Liver (tissue), 9 donors: ENCODE measurements around the gene ZNF835. TPM values are rescaled to one million over a fixed set of nuclear protein-coding genes. Genes with fewer than 3 reads are reported as not detected.

ENCODE experiments used
- DNase-seq: peaks from one replicate; pipeline ENCODE4 v3.0.0-alpha.2; 2017; ENCODE audit warnings: low spot score
- H3K27ac ChIP-seq, 2 donors: one replicate each; pipeline ENCODE4 v1.7.0; 2013; ENCODE audit warnings: inconsistent platforms in 2 of 2, low read length in 2 of 2, control low read depth in 1 of 2, low read depth in 1 of 2, mild to moderate bottlenecking in 1 of 2
- H3K27me3 ChIP-seq, 4 donors: one replicate each; pipeline versions ENCODE4 v1.6.1 to v1.7.0; 2013; ENCODE audit warnings: low read length in 3 of 4, inconsistent platforms in 1 of 4, mild to moderate bottlenecking in 1 of 4, moderate library complexity in 1 of 4; ENCODE audit not compliant: control insufficient read depth in 4 of 4, insufficient read depth in 4 of 4
- H3K36me3 ChIP-seq, 4 donors: one replicate each; pipeline versions ENCODE4 v1.6.1 to v1.7.0; 2013; ENCODE audit warnings: low read length in 3 of 4, mild to moderate bottlenecking in 3 of 4, low read depth in 1 of 4, moderate library complexity in 1 of 4; ENCODE audit not compliant: control insufficient read depth in 4 of 4, insufficient read depth in 3 of 4
- H3K4me1 ChIP-seq, 4 donors: one replicate each; pipeline versions ENCODE4 v1.6.1 to v1.7.0; 2013; ENCODE audit warnings: low read length in 3 of 4, mild to moderate bottlenecking in 3 of 4, moderate library complexity in 1 of 4; ENCODE audit not compliant: control insufficient read depth in 4 of 4, insufficient read depth in 4 of 4
- H3K4me3 ChIP-seq, 3 donors: one replicate each; pipeline versions ENCODE4 v1.6.1 to v1.7.0; 2013; ENCODE audit warnings: low read length in 3 of 3, control low read depth in 1 of 3, low read depth in 1 of 3, mild to moderate bottlenecking in 1 of 3
- H3K9ac ChIP-seq, 2 donors: one replicate each; pipeline ENCODE4 v1.7.0; 2013; ENCODE audit warnings: low read length in 2 of 2, mild to moderate bottlenecking in 2 of 2, moderate library complexity in 2 of 2, control low read depth in 1 of 2, low read depth in 1 of 2
- H3K9me3 ChIP-seq, 4 donors: one replicate each; pipeline versions ENCODE4 v1.6.1 to v1.7.0; 2013; ENCODE audit warnings: low read length in 3 of 4; ENCODE audit not compliant: control insufficient read depth in 4 of 4
- FOXA1 ChIP-seq: IDR thresholded peaks from 2 replicates; pipeline ENCODE4 v1.6.1; 2016; ENCODE audit warnings: antibody characterized with exemption
- JUND ChIP-seq, 2 donors: IDR thresholded peaks; 2 replicates each; pipeline ENCODE4 v1.6.1; 2016; ENCODE audit warnings: antibody characterized with exemption in 2 of 2
- NR2F2 ChIP-seq: IDR thresholded peaks from 2 replicates; pipeline ENCODE4 v1.6.1; 2016; ENCODE audit warnings: antibody characterized with exemption
- WGBS: extraction: QIAGEN DNeasy Blood & Tissue Kit; methylation state at CpG from one replicate; pipeline ENCODE4 v1.1.7; 2013; 5-methylcytosine and 5-hydroxymethylcytosine counted together
- polyA plus RNA-seq, 2 donors: library from polyadenylated mRNA; stranded (reverse) in 1 of 2; unstranded in 1 of 2; fragments of 200-250 nt in 1 of 2; fragments of >200 nt in 1 of 2; fragmentation: Nextera tagmentation in 1 of 2; extraction: Ambion mirVana in 1 of 2; gene quantifications; one replicate each; pipeline versions ENCODE4 v1.2.1 to v1.2.3, GENCODE V29; 2013 to 2015
- total RNA-seq, 2 donors: library from RNA; depleted of rRNA; stranded (reverse); fragments of >200 nt; gene quantifications; one replicate each; pipeline ENCODE4 v1.2.3, GENCODE V29; 2014
- TF ChIP-seq, protein P1 (sequence below): fragments of 150-350 bp; IDR thresholded peaks from 2 replicates; pipeline ENCODE4 v1.5.1; 2017; ENCODE audit warnings: improper control_type of control experiment, low read depth, low read length; ENCODE audit not compliant: missing input control
- TF ChIP-seq, protein P2 (sequence below): IDR thresholded peaks from 2 replicates; pipeline ENCODE4 v1.6.1; 2016; ENCODE audit warnings: antibody characterized with exemption
- TF ChIP-seq, protein P3 (sequence below): IDR thresholded peaks from 2 replicates; pipeline ENCODE4 v1.6.1; 2016; ENCODE audit warnings: antibody characterized with exemption, mild to moderate bottlenecking
- donor health status: healthy.
- donor health status: healthy.
- donor health status: healthy.
- donor health status: healthy.
- donor health status: healthy.

Gene ZNF835
- total and polyA plus RNA-seq, 4 donors, result 0.19 to 2.3 (median 0.76) TPM

DNA sequence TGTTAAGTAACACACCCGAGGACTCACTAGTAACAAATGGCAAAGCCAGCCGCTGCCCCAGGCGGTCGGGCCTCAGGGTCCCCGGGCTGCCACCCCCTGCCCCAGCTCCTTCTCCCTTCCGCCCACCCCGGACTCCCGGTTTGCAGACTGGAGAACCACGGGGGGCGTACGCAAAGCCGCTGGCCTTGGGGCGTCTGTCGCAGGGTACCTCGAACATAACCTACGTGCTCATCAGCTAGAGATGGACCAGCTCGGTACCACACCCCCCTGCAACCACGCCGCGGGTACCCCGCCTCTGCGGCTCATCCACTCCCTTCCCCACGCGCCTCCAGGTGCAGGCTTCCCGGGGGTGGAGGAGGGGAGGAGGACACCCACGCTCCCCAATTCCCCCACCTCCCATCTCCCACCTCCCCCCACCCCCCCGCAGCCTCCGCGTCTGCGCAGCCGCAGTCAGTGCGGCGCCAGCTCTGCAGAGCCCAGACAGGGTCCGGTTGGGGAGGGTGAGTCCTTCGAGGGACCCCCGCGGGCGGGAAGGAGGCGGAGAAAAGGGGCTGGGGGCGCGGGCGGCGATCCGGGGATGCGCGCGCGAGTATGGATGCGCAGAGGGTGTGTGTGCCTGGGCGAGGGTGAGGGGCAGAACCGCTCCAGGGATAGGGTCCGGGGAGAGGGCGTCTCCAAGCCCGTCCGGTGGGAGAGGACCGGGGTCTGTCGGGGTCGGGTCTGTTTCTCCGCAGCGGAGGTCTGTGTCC, 28.7 kb downstream of the ZNF835 start, which contains the start of gene SMIM17 (continued):
- TF ChIP-seq, protein P1, sequence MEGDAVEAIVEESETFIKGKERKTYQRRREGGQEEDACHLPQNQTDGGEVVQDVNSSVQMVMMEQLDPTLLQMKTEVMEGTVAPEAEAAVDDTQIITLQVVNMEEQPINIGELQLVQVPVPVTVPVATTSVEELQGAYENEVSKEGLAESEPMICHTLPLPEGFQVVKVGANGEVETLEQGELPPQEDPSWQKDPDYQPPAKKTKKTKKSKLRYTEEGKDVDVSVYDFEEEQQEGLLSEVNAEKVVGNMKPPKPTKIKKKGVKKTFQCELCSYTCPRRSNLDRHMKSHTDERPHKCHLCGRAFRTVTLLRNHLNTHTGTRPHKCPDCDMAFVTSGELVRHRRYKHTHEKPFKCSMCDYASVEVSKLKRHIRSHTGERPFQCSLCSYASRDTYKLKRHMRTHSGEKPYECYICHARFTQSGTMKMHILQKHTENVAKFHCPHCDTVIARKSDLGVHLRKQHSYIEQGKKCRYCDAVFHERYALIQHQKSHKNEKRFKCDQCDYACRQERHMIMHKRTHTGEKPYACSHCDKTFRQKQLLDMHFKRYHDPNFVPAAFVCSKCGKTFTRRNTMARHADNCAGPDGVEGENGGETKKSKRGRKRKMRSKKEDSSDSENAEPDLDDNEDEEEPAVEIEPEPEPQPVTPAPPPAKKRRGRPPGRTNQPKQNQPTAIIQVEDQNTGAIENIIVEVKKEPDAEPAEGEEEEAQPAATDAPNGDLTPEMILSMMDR, result no peak
- TF ChIP-seq JUND (IDR thresholded peaks at IDR 0.05) (no peak), NR2F2 (no peak)
- TF ChIP-seq, protein P2, sequence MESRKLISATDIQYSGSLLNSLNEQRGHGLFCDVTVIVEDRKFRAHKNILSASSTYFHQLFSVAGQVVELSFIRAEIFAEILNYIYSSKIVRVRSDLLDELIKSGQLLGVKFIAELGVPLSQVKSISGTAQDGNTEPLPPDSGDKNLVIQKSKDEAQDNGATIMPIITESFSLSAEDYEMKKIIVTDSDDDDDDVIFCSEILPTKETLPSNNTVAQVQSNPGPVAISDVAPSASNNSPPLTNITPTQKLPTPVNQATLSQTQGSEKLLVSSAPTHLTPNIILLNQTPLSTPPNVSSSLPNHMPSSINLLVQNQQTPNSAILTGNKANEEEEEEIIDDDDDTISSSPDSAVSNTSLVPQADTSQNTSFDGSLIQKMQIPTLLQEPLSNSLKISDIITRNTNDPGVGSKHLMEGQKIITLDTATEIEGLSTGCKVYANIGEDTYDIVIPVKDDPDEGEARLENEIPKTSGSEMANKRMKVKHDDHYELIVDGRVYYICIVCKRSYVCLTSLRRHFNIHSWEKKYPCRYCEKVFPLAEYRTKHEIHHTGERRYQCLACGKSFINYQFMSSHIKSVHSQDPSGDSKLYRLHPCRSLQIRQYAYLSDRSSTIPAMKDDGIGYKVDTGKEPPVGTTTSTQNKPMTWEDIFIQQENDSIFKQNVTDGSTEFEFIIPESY, result no peak

DNA sequence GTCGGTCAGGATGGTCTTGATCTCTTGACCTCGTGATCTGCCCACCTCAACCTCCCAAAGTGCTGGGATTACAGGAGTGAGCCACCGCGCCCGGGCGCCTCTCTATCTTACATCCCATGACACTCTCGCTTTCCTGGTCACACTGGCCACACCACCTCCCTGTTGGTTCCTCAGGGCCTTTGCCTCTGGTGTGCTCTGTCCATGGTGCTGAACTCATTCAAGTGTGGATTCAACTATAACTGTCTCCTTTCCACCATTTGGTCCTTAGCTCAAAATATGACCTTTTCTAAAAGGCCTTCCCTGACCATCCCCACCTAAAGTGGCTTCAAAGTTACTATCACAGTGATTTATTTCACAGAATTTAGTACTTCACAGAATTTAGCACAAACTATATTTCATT, 32.3 kb downstream of the ZNF835 start:
- Histone ChIP-seq H3K4me1 (no peaks in the 10 kb centered on the region), H3K9ac (no peak overlapping the region), H3K36me3 (no peaks in the 10 kb centered on the region), H3K27me3 (peaks cover 0 to 9% (median under 1%) of the 10 kb centered on the region in 4 donors), H3K4me3 (peak overlapping the region in 1 of 3 donors; percentile 5), H3K27ac (no peak overlapping the region), H3K9me3 (peaks cover 14 to 37% (median 26%) of the 10 kb centered on the region in 4 donors)
- WGBS, result 40% methylated on average over 7 of the region's 7 CpGs
- no peak for TF ChIP-seq FOXA1
- TF ChIP-seq, protein P3, sequence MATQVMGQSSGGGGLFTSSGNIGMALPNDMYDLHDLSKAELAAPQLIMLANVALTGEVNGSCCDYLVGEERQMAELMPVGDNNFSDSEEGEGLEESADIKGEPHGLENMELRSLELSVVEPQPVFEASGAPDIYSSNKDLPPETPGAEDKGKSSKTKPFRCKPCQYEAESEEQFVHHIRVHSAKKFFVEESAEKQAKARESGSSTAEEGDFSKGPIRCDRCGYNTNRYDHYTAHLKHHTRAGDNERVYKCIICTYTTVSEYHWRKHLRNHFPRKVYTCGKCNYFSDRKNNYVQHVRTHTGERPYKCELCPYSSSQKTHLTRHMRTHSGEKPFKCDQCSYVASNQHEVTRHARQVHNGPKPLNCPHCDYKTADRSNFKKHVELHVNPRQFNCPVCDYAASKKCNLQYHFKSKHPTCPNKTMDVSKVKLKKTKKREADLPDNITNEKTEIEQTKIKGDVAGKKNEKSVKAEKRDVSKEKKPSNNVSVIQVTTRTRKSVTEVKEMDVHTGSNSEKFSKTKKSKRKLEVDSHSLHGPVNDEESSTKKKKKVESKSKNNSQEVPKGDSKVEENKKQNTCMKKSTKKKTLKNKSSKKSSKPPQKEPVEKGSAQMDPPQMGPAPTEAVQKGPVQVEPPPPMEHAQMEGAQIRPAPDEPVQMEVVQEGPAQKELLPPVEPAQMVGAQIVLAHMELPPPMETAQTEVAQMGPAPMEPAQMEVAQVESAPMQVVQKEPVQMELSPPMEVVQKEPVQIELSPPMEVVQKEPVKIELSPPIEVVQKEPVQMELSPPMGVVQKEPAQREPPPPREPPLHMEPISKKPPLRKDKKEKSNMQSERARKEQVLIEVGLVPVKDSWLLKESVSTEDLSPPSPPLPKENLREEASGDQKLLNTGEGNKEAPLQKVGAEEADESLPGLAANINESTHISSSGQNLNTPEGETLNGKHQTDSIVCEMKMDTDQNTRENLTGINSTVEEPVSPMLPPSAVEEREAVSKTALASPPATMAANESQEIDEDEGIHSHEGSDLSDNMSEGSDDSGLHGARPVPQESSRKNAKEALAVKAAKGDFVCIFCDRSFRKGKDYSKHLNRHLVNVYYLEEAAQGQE, result peak; percentile 98
- DNase-seq, result no peak

DNA sequence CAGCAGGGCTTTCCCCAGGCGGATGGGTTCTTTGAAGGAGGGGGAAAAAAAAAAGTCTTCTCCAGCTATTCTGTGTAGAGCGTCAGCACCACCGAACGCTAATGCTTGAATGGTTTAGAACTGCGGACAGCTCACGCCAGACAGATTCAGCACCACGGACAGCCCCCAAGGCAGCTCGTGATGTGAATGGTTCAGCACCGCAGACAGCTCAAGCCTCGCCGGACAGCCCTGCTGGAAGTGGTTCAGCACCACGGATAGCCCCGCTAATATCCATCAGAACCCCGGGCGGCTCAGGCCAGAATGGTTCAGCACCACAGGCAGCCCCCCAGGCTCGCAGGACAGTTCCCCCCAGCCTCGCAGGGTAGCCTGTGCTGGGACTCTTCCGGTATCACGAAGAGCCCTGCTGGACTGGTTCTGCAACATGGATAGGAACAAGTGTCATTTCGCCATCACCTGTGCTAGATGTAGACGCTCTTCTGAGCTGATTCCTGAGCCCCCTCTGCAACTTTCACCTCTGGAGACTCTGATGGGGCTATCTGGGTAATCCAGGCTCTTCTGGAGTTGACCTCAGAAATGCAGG, 33.5 kb downstream of the ZNF835 start:
- Histone ChIP-seq H3K9ac (no peak overlapping the region), H3K36me3 (no peaks in the 10 kb centered on the region), H3K27ac (no peak overlapping the region), H3K4me3 (no peak overlapping the region), H3K9me3 (peaks cover 20 to 30% (median 25%) of the 10 kb centered on the region in 4 donors), H3K27me3 (peaks cover 0 to 6% (median 0%) of the 10 kb centered on the region in 4 donors), H3K4me1 (no peaks in the 10 kb centered on the region)
- TF ChIP-seq JUND (IDR thresholded peaks at IDR 0.05), result no peak
- TF ChIP-seq, protein P3, result peak; percentile 99
- 13% methylated on average over 21 of the region's 21 CpGs for WGBS
- peak; percentile 77 for DNase-seq
